Measurements from ENCODE around the gene GPR156. TPM values are rescaled to one million over a fixed set of nuclear protein-coding genes. Genes with fewer than 3 reads are reported as not detected.

Gene GPR156
- total and polyA plus RNA-seq, 2 of the 4 experiments (the other 2 are of a cell fraction) = 0.09 to 0.18 TPM

GRCh38 chr3:120286465-120286864 is 1.4 kb upstream of the GPR156 start:
- no peak for ATAC-seq (ENCODE audit: low read depth)

More at GRCh38 chr3:120286465-120286864, 1.4 kb upstream of the GPR156 start:
- Histone ChIP-seq H4K8ac (ENCODE audit: low read depth in 2 of 2, low read length in 2 of 2) (no peak overlapping the region), H4K91ac (ENCODE audit: insufficient read depth, low read depth, low read length) (no peak overlapping the region), H3K9me3 (ENCODE audit: control insufficient read depth, insufficient read depth, low read length) (no peaks in the 10 kb centered on the region), H3K4ac (ENCODE audit: low read depth, low read length) (no peak overlapping the region), H3K4me3 (ENCODE audit: insufficient read depth, low read depth, low read length) (no peak overlapping the region), H3K56ac (ENCODE audit: extremely low read depth, insufficient read depth, low read length) (no peak overlapping the region), H2BK20ac (ENCODE audit: low read depth, low read length) (no peak overlapping the region), H2AK9ac (replicated peaks; ENCODE audit: low read depth, low read length, poor library complexity) (no peak overlapping the region), H2BK15ac (ENCODE audit: low read depth, low read length) (no peak overlapping the region), H2AK5ac (ENCODE audit: low read depth, low read length) (no peak overlapping the region), H2BK120ac (ENCODE audit: low read depth, low read length) (no peak overlapping the region), H3K79me1 (ENCODE audit: low read depth in 1 of 2, low read length in 2 of 2) (no peaks in the 10 kb centered on the region), H3K9ac (ENCODE audit: low read depth, low read length) (no peak overlapping the region), H4K20me1 (ENCODE audit: insufficient read depth, low read length) (no peaks in the 10 kb centered on the region), H3K27ac (ENCODE audit: insufficient read depth, low read length) (no peak overlapping the region), H3K4me2 (ENCODE audit: low read depth, low read length) (no peak overlapping the region), H3K18ac (ENCODE audit: low read depth, low read length) (no peak overlapping the region), H3K36me3 (ENCODE audit: control insufficient read depth, insufficient read depth, low read length) (no peaks in the 10 kb centered on the region), H4K5ac (ENCODE audit: low read depth, low read length) (no peak overlapping the region), H3K4me1 (ENCODE audit: control insufficient read depth, insufficient read depth, low read length) (no peaks in the 10 kb centered on the region), H2BK5ac (ENCODE audit: low read depth, low read length, poor library complexity, severe bottlenecking) (no peak overlapping the region), H2AFZ (replicated peaks; ENCODE audit: low read length, poor library complexity) (no peak overlapping the region), H3K23ac (ENCODE audit: low read depth, low read length) (no peak overlapping the region), H3K27me3 (ENCODE audit: control insufficient read depth, insufficient read depth, low read length) (peaks cover 50% of the 10 kb centered on the region), H3K14ac (replicated peaks; ENCODE audit: low read depth, low read length) (no peak overlapping the region), H3K9me1 (ENCODE audit: insufficient read depth, low read length) (no peaks in the 10 kb centered on the region)
- TF ChIP-seq MAFK (IDR thresholded peaks at IDR 0.05; ENCODE audit: low read depth, low read length) (no peak), RAD21 (IDR thresholded peaks at IDR 0.05; ENCODE audit: low read length) (no peak), ELK1 (IDR thresholded peaks at IDR 0.05; ENCODE audit: borderline replicate concordance, low read depth, low read length) (no peak), RCOR1 (IDR thresholded peaks at IDR 0.05; ENCODE audit: insufficient replicate concordance, low read length) (no peak), MAZ (IDR thresholded peaks at IDR 0.05; ENCODE audit: borderline replicate concordance, low read depth, low read length) (no peak), CTCF (conservative IDR thresholded peaks at IDR 0.05; ENCODE audit: low read depth, low read length) (no peak), RFX5 (IDR thresholded peaks at IDR 0.05; ENCODE audit: low read depth, low read length) (no peak), POLR2A (IDR thresholded peaks at IDR 0.05; ENCODE audit: low read depth, low read length) (no peak)
- intact Hi-C loops (cut with micrococcal nuclease) = no loop called here
- WGBS, 2 experiments (ENCODE audit: extremely low coverage in 2 of 2, insufficient read length in 1 of 2) = no CpG with 5 or more reads among the region's 2 CpGs
- CTCF ChIA-PET = interaction anchor here (0.6 to 0.8 kb wide), 2 partner anchors 19 to 282 kb away, joined by 3 read pairs; no protein-coding TSS in a partner anchor
- BruUV-seq (replicated peaks) = no TSS peak
- dilution Hi-C loops (cut with HindIII; ENCODE audit: low sequenced_read_pairs, unreplicated experiment) = no loop called here
- POLR2A ChIA-PET (ENCODE audit: unreplicated experiment) = no interaction called here
- in situ Hi-C loops (cut with MboI; ENCODE audit: low sequenced_read_pairs) = no loop called here
- DNase-seq = no peak
